A673 (cell line): ENCODE results near the gene PEX16.

ENCODE experiments used
- EZH2 ChIP-seq: fragments of 200-600 bp; sonication (generic); IDR thresholded peaks from 2 replicates; pipeline ENCODE4 v1.6.1; 2017; ENCODE audit warnings: borderline replicate concordance, low read depth, mild to moderate bottlenecking, mixed read lengths, antibody characterized with exemption, low read length; ENCODE audit not compliant: poor library complexity, severe bottlenecking
- TF ChIP-seq, protein P1 (sequence below): fragments of 300-800, 200-600 bp; sonication (generic); conservative IDR thresholded peaks from 2 replicates; pipeline ENCODE4 v1.5.1; 2017; ENCODE audit warnings: low read depth, mild to moderate bottlenecking, antibody characterized with exemption, low read length, moderate library complexity, mixed read lengths

GRCh38 chr11:45929486-45930030 lies 11.9 kb upstream of the PEX16 start:
- TF ChIP-seq, protein P1, sequence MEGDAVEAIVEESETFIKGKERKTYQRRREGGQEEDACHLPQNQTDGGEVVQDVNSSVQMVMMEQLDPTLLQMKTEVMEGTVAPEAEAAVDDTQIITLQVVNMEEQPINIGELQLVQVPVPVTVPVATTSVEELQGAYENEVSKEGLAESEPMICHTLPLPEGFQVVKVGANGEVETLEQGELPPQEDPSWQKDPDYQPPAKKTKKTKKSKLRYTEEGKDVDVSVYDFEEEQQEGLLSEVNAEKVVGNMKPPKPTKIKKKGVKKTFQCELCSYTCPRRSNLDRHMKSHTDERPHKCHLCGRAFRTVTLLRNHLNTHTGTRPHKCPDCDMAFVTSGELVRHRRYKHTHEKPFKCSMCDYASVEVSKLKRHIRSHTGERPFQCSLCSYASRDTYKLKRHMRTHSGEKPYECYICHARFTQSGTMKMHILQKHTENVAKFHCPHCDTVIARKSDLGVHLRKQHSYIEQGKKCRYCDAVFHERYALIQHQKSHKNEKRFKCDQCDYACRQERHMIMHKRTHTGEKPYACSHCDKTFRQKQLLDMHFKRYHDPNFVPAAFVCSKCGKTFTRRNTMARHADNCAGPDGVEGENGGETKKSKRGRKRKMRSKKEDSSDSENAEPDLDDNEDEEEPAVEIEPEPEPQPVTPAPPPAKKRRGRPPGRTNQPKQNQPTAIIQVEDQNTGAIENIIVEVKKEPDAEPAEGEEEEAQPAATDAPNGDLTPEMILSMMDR = no peak
- no peak for TF ChIP-seq EZH2
